ENCODE data around the gene TECTB. TPM values are rescaled to one million over a fixed set of nuclear protein-coding genes. Genes with fewer than 3 reads are reported as not detected.

Gene TECTB
- total RNA-seq (not detected), polyA plus RNA-seq (not detected)

DNA sequence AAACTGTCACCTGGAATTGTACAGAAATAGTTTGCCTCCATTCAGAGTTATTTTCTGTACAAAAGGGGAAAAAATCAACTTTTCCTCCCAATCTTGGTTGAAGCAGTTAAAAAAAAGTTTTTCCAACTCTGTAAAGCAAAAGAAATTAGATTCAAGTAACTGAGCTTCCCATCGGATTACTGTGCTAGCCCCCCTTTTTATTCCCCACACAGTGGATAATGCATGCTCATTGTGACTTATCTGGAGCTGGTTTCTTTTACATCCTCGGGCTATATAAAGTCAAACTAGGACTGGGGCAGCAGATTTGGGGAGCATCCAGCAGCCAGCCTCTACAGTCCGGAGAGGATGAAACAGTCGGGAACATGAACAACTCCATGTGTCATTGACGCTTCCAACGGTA, at the start of gene TECTB:
Gene TECTB, plus strand, starts transcription at position 301 of the 400 bp plus-strand sequence. CDS start 335 bp downstream, outside the sequence.
- Histone ChIP-seq H3K36me3 (ENCODE audit: insufficient read depth, low read length) (no peaks in the 10 kb centered on the region), H3K4me1 (ENCODE audit: insufficient read depth, low read length) (no peaks in the 10 kb centered on the region), H3K9me3 (ENCODE audit: control insufficient read depth in 1 of 2, low read length in 2 of 2) (no peaks in the 10 kb centered on the region), H3K27ac (ENCODE audit: low read depth, low read length) (no peak within 1 kb of the TSS), H3K27me3 (ENCODE audit: insufficient read depth, low read length) (peaks cover 5% of the 10 kb centered on the region), H3K4me3 (ENCODE audit: low read length in 2 of 2) (no peak within 1 kb of the TSS)
- peaks cover 9 to 27% of the 10 kb centered on the region in 2 donors for H3K27me3 Mint-ChIP-seq
- POLR2A ChIA-PET (ENCODE audit: partially characterized antibody) = no interaction called here
- intact Hi-C loops (cut with micrococcal nuclease) = no loop called here
- no peak for DNase-seq
- no peaks in the 10 kb centered on the region for H3K36me3 Mint-ChIP-seq
- H3K4me1 Mint-ChIP-seq = peaks cover 0 to 1% (median 0%) of the 10 kb centered on the region in 4 donors
- CTCF ChIA-PET (ENCODE audit: partially characterized antibody) = no interaction called here
- H3K4me3 Mint-ChIP-seq = no peak within 1 kb of the TSS
- H3K27ac Mint-ChIP-seq = no peak within 1 kb of the TSS
- H3K9me3 Mint-ChIP-seq = peaks cover 0 to 3% (median 0%) of the 10 kb centered on the region in 8 donors

GRCh38 chr10:112235141-112235540, 48.1 kb upstream of the TECTB start:
- no peak overlapping the region for H3K27ac Mint-ChIP-seq

DNA sequence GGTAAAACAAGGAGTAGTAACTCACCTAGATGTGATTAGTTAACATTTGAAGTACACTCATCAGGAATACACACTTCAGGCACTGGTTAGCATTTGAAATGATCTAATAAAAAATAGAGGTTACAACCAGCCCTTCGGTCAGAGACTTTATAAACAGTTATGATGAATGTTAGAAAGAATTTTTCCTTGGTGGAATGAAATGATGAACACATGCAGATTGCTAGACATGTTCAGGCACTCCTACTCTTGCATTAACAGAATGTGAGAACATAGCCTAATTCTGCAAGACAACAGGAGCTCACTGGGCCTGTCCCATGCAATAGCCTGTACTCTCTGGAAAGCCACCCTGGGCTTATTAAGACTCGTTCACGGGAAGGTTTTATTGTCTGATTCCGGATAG, 47.3 kb upstream of the TECTB start:
- ChIA-PET CTCF (ENCODE audit: partially characterized antibody) (no interaction called here), POLR2A (ENCODE audit: partially characterized antibody) (interaction anchor here (1.1 kb wide), 1 partner anchor 11 kb away, joined by 3 read pairs; no protein-coding TSS in a partner anchor)
- peaks cover 0 to 4% of the 10 kb centered on the region in 2 donors for H3K9me3 ChIP-seq (ENCODE audit: control insufficient read depth in 1 of 2, low read length in 2 of 2)
- no peak for DNase-seq
- intact Hi-C loops (cut with micrococcal nuclease) = no loop called here
- H3K4me3 Mint-ChIP-seq = no peak overlapping the region
- peaks cover 0 to 27% (median 20%) of the 10 kb centered on the region in 8 donors for H3K9me3 Mint-ChIP-seq
- no peaks in the 10 kb centered on the region for H3K36me3 ChIP-seq (ENCODE audit: insufficient read depth, low read length)
- no peaks in the 10 kb centered on the region for H3K4me1 Mint-ChIP-seq
- H3K27ac ChIP-seq (ENCODE audit: low read depth, low read length) = no peak overlapping the region
- H3K4me3 ChIP-seq (ENCODE audit: low read length in 2 of 2) = no peak overlapping the region
- H3K4me1 ChIP-seq (ENCODE audit: insufficient read depth, low read length) = no peaks in the 10 kb centered on the region
- H3K36me3 Mint-ChIP-seq = peaks cover under 1 to 2% of the 10 kb centered on the region in 2 donors
- H3K27me3 ChIP-seq (ENCODE audit: insufficient read depth, low read length) = no peaks in the 10 kb centered on the region
- peaks cover 3 to 9% of the 10 kb centered on the region in 2 donors for H3K27me3 Mint-ChIP-seq
- no peak overlapping the region for H3K27ac Mint-ChIP-seq

More at GRCh38 chr10:112235141-112235540, 48.1 kb upstream of the TECTB start:
- Mint-ChIP-seq H3K36me3 (no peaks in the 10 kb centered on the region), H3K27me3 (peaks cover 3 to 9% of the 10 kb centered on the region in 2 donors), H3K4me1 (no peaks in the 10 kb centered on the region), H3K9me3 (peaks cover 0 to 25% (median 16%) of the 10 kb centered on the region in 8 donors), H3K4me3 (no peak overlapping the region)
- no peak for DNase-seq
- no peak overlapping the region for H3K4me3 ChIP-seq (ENCODE audit: low read length in 2 of 2)
- ChIA-PET CTCF (ENCODE audit: partially characterized antibody) (no interaction called here), POLR2A (ENCODE audit: partially characterized antibody) (no interaction called here)
- H3K27me3 ChIP-seq (ENCODE audit: insufficient read depth, low read length) = no peaks in the 10 kb centered on the region
- no peaks in the 10 kb centered on the region for H3K36me3 ChIP-seq (ENCODE audit: insufficient read depth, low read length)
- intact Hi-C loops (cut with micrococcal nuclease) = no loop called here
- no peak overlapping the region for H3K27ac ChIP-seq (ENCODE audit: low read depth, low read length)
- peaks cover 0 to 4% of the 10 kb centered on the region in 2 donors for H3K9me3 ChIP-seq (ENCODE audit: control insufficient read depth in 1 of 2, low read length in 2 of 2)
- H3K4me1 ChIP-seq (ENCODE audit: insufficient read depth, low read length) = no peaks in the 10 kb centered on the region

GRCh38 chr10:112236486-112236885, 46.7 kb upstream of the TECTB start:
- Mint-ChIP-seq H3K27ac (no peak overlapping the region), H3K9me3 (peaks cover 0 to 32% (median 24%) of the 10 kb centered on the region in 8 donors), H3K4me3 (no peak overlapping the region), H3K4me1 (no peaks in the 10 kb centered on the region), H3K27me3 (peaks cover 7 to 11% of the 10 kb centered on the region in 2 donors), H3K36me3 (peaks cover 4% of the 10 kb centered on the region in 2 donors)
- intact Hi-C loops (cut with micrococcal nuclease) = no loop called here
- Histone ChIP-seq H3K4me3 (ENCODE audit: low read length in 2 of 2) (no peak overlapping the region), H3K9me3 (ENCODE audit: control insufficient read depth in 1 of 2, low read length in 2 of 2) (peaks cover 0 to 4% of the 10 kb centered on the region in 2 donors), H3K27me3 (ENCODE audit: insufficient read depth, low read length) (no peaks in the 10 kb centered on the region), H3K27ac (ENCODE audit: low read depth, low read length) (no peak overlapping the region), H3K36me3 (ENCODE audit: insufficient read depth, low read length) (no peaks in the 10 kb centered on the region), H3K4me1 (ENCODE audit: insufficient read depth, low read length) (no peaks in the 10 kb centered on the region)
- ChIA-PET CTCF (ENCODE audit: partially characterized antibody) (no interaction called here), POLR2A (ENCODE audit: partially characterized antibody) (interaction anchor here (1.1 kb wide), 1 partner anchor 11 kb away, joined by 3 read pairs; no protein-coding TSS in a partner anchor)
- DNase-seq = no peak

GRCh38 chr10:112239347-112239746, 43.9 kb upstream of the TECTB start:
- Histone ChIP-seq H3K36me3 (ENCODE audit: insufficient read depth, low read length) (no peaks in the 10 kb centered on the region), H3K27me3 (ENCODE audit: insufficient read depth, low read length) (no peaks in the 10 kb centered on the region), H3K9me3 (ENCODE audit: control insufficient read depth in 1 of 2, low read length in 2 of 2) (peaks cover 0 to 4% of the 10 kb centered on the region in 2 donors), H3K27ac (ENCODE audit: low read depth, low read length) (no peak overlapping the region), H3K4me1 (ENCODE audit: insufficient read depth, low read length) (no peaks in the 10 kb centered on the region), H3K4me3 (ENCODE audit: low read length in 2 of 2) (no peak overlapping the region)
- H3K27me3 Mint-ChIP-seq = peaks cover 14 to 21% of the 10 kb centered on the region in 2 donors
- H3K4me1 Mint-ChIP-seq = no peaks in the 10 kb centered on the region
- ChIA-PET CTCF (ENCODE audit: partially characterized antibody) (interaction anchor here (1.9 kb wide), 1 partner anchor 13 kb away, joined by 4 read pairs; no protein-coding TSS in a partner anchor), POLR2A (ENCODE audit: partially characterized antibody) (no interaction called here)
- H3K9me3 Mint-ChIP-seq = peaks cover 0 to 33% (median 25%) of the 10 kb centered on the region in 8 donors
- H3K4me3 Mint-ChIP-seq = no peak overlapping the region
- DNase-seq = no peak
- intact Hi-C loops (cut with micrococcal nuclease) = no loop called here
- peaks cover 4% of the 10 kb centered on the region in 2 donors for H3K36me3 Mint-ChIP-seq
- H3K27ac Mint-ChIP-seq = no peak overlapping the region

DNA sequence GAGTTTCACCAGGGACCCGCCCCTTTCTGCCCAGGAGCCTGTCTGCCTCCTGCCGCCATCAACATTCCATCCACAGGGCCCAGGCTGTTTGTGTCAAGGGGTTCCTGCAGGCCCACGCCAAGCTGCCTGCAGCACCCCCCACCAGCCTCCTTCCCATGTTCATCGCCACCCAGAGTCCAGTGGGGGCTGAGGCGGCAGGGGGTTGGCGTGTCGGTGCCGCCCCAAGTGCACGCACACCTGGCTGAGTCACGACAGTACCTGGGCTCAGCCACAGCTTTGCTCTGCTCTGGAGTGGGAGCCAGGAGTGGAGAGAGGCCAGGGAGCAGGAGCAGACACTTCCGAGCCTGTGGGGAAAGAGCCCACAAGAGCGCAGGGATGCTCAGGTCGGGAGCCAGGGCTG, 42.8 kb upstream of the TECTB start:
- CTCF ChIA-PET (ENCODE audit: partially characterized antibody) = interaction anchor here (1.9 kb wide), 1 partner anchor 15 kb away, joined by 4 read pairs; no protein-coding TSS in a partner anchor
- no peak overlapping the region for H3K27ac ChIP-seq (ENCODE audit: low read depth, low read length)

GRCh38 chr10:112241651-112242341, 41.4 kb upstream of the TECTB start:
- CTCF ChIA-PET (ENCODE audit: partially characterized antibody) = no interaction called here
- H3K36me3 Mint-ChIP-seq = peaks cover 4% of the 10 kb centered on the region in 2 donors

More for the DNA sequence above, 42.8 kb upstream of the TECTB start:
- H3K27me3 Mint-ChIP-seq = peaks cover 14 to 16% of the 10 kb centered on the region in 2 donors
- no peaks in the 10 kb centered on the region for H3K36me3 ChIP-seq (ENCODE audit: insufficient read depth, low read length)
- DNase-seq = no peak
- H3K27ac Mint-ChIP-seq = no peak overlapping the region
- intact Hi-C loops (cut with micrococcal nuclease) = no loop called here
- peaks cover 0 to 33% (median 25%) of the 10 kb centered on the region in 8 donors for H3K9me3 Mint-ChIP-seq
- no peak overlapping the region for H3K4me3 ChIP-seq (ENCODE audit: low read length in 2 of 2)
- no peak overlapping the region for H3K4me3 Mint-ChIP-seq
- no peaks in the 10 kb centered on the region for H3K4me1 ChIP-seq (ENCODE audit: insufficient read depth, low read length)
- H3K27me3 ChIP-seq (ENCODE audit: insufficient read depth, low read length) = no peaks in the 10 kb centered on the region
- peaks cover 4% of the 10 kb centered on the region in 2 donors for H3K36me3 Mint-ChIP-seq
- POLR2A ChIA-PET (ENCODE audit: partially characterized antibody) = no interaction called here
- H3K9me3 ChIP-seq (ENCODE audit: control insufficient read depth in 1 of 2, low read length in 2 of 2) = peaks cover 0 to 4% of the 10 kb centered on the region in 2 donors
- H3K4me1 Mint-ChIP-seq = no peaks in the 10 kb centered on the region

More at GRCh38 chr10:112241651-112242341, 41.4 kb upstream of the TECTB start:
- Mint-ChIP-seq H3K9me3 (peaks cover 0 to 33% (median 25%) of the 10 kb centered on the region in 8 donors), H3K4me1 (no peaks in the 10 kb centered on the region), H3K4me3 (no peak overlapping the region), H3K27me3 (peaks cover 12 to 17% of the 10 kb centered on the region in 2 donors), H3K27ac (no peak overlapping the region)
- Histone ChIP-seq H3K4me3 (ENCODE audit: low read length in 2 of 2) (no peak overlapping the region), H3K36me3 (ENCODE audit: insufficient read depth, low read length) (no peaks in the 10 kb centered on the region), H3K27me3 (ENCODE audit: insufficient read depth, low read length) (no peaks in the 10 kb centered on the region), H3K9me3 (ENCODE audit: control insufficient read depth in 1 of 2, low read length in 2 of 2) (peaks cover 0 to 4% of the 10 kb centered on the region in 2 donors), H3K27ac (ENCODE audit: low read depth, low read length) (no peak overlapping the region), H3K4me1 (ENCODE audit: insufficient read depth, low read length) (no peaks in the 10 kb centered on the region)
- POLR2A ChIA-PET (ENCODE audit: partially characterized antibody) = no interaction called here
- intact Hi-C loops (cut with micrococcal nuclease) = no loop called here
- no peak for DNase-seq

Measured in CD4-positive, alpha-beta memory T cell (primary cell).